Mesenchymal stem cell (in vitro differentiated cells and primary cell): Measurements from ENCODE around the gene PSMD8.

Experiments used
- DNase-seq: peaks from one replicate; pipeline ENCODE4 v3.0.0-alpha.2; 2013
- H2AFZ ChIP-seq: one replicate; pipeline ENCODE4 v1.6.1; 2013; ENCODE audit warnings: low read depth, mild to moderate bottlenecking, control low read depth, inconsistent platforms, low read length, moderate library complexity
- H2AK5ac ChIP-seq: 2 replicates; pipeline ENCODE4 v1.6.1; 2013; ENCODE audit warnings: low read length, moderate library complexity, mild to moderate bottlenecking, inconsistent platforms; ENCODE audit not compliant: severe bottlenecking
- H2BK120ac ChIP-seq: one replicate; pipeline ENCODE4 v1.6.1; 2013; ENCODE audit warnings: low read depth, mild to moderate bottlenecking, inconsistent platforms, low read length, moderate library complexity
- H2BK12ac ChIP-seq, 2 experiments: one replicate each; pipeline ENCODE4 v1.6.1; 2013; ENCODE audit warnings: inconsistent platforms in 2 of 2, low read length in 2 of 2, mild to moderate bottlenecking in 2 of 2, moderate library complexity in 2 of 2, control low read depth in 1 of 2
- H2BK15ac ChIP-seq: one replicate; pipeline ENCODE4 v1.6.1; 2013; ENCODE audit warnings: mild to moderate bottlenecking, low read depth, inconsistent platforms; ENCODE audit not compliant: poor library complexity, severe bottlenecking
- H2BK5ac ChIP-seq: 2 replicates; pipeline ENCODE4 v1.6.1; 2013; ENCODE audit warnings: low read depth, mild to moderate bottlenecking, low read length, control low read depth, inconsistent platforms; ENCODE audit not compliant: poor library complexity, severe bottlenecking
- H3K14ac ChIP-seq, 2 experiments: one replicate each; pipeline ENCODE4 v1.6.1; 2013; ENCODE audit warnings: inconsistent platforms in 2 of 2, low read length in 2 of 2, control low read depth in 1 of 2, mild to moderate bottlenecking in 1 of 2, moderate library complexity in 1 of 2
- H3K18ac ChIP-seq, 2 experiments: one replicate each; pipeline ENCODE4 v1.6.1; 2013; ENCODE audit warnings: inconsistent platforms in 2 of 2, low read length in 2 of 2, control low read depth in 1 of 2, low read depth in 1 of 2, mild to moderate bottlenecking in 1 of 2
- H3K23ac ChIP-seq, 2 experiments: one replicate each; pipeline ENCODE4 v1.6.1; 2013; ENCODE audit warnings: inconsistent platforms in 2 of 2, low read length in 2 of 2, mild to moderate bottlenecking in 2 of 2, moderate library complexity in 2 of 2, control low read depth in 1 of 2
- H3K27ac ChIP-seq: 2 replicates; pipeline ENCODE4 v1.5.1; 2013; ENCODE audit warnings: mild to moderate bottlenecking, moderate library complexity, low read length, control low read depth, inconsistent platforms; ENCODE audit not compliant: poor library complexity, severe bottlenecking
- H3K27me3 ChIP-seq, 2 experiments: 2 replicates each; pipeline versions ENCODE4 v1.6.1 to v1.7.0; 2013; ENCODE audit warnings: low read length in 2 of 2, mild to moderate bottlenecking in 2 of 2, moderate library complexity in 2 of 2, control low read depth in 1 of 2, inconsistent platforms in 1 of 2; ENCODE audit not compliant: control insufficient read depth in 1 of 2, insufficient read depth in 1 of 2
- H3K36me3 ChIP-seq, 2 experiments: 2 replicates each; pipeline versions ENCODE4 v1.6.1 to v1.7.0; 2013; ENCODE audit warnings: low read length in 2 of 2, control low read depth in 1 of 2, inconsistent platforms in 1 of 2, low read depth in 1 of 2, mild to moderate bottlenecking in 1 of 2; ENCODE audit not compliant: insufficient read depth in 2 of 2, control insufficient read depth in 1 of 2
- H3K4ac ChIP-seq, 2 experiments: one replicate each; pipeline ENCODE4 v1.6.1; 2013; ENCODE audit warnings: inconsistent platforms in 2 of 2, low read length in 2 of 2, mild to moderate bottlenecking in 2 of 2, moderate library complexity in 2 of 2, control low read depth in 1 of 2, low read depth in 1 of 2
- H3K4me1 ChIP-seq: 2 replicates; pipeline ENCODE4 v1.6.1; 2013; ENCODE audit warnings: low read depth, low read length, control low read depth; ENCODE audit not compliant: control insufficient read depth, insufficient read depth
- H3K4me2 ChIP-seq: 2 replicates; pipeline ENCODE4 v1.6.1; 2013; ENCODE audit warnings: low read length, mild to moderate bottlenecking, inconsistent platforms; ENCODE audit not compliant: poor library complexity, severe bottlenecking
- H3K4me3 ChIP-seq, 2 experiments: 2 replicates each; pipeline versions ENCODE4 v1.5.1 to v1.7.0; 2013; ENCODE audit warnings: low read length in 2 of 2, mild to moderate bottlenecking in 2 of 2, control low read depth in 1 of 2, low read depth in 1 of 2; ENCODE audit not compliant: insufficient read depth in 1 of 2
- H3K79me1 ChIP-seq: replicated peaks from 2 replicates; pipeline ENCODE4 v1.6.1; 2013; ENCODE audit warnings: mild to moderate bottlenecking, control low read depth, low read length, inconsistent platforms; ENCODE audit not compliant: poor library complexity, severe bottlenecking
- H3K9ac ChIP-seq: 2 replicates; pipeline ENCODE4 v1.7.0; 2013; ENCODE audit warnings: mild to moderate bottlenecking, low read length, moderate library complexity
- H3K9me3 ChIP-seq: 2 replicates; pipeline ENCODE4 v1.7.0; 2013; ENCODE audit warnings: mild to moderate bottlenecking, low read length; ENCODE audit not compliant: control insufficient read depth
- H4K8ac ChIP-seq: one replicate; pipeline ENCODE4 v1.6.1; 2013; ENCODE audit warnings: inconsistent platforms, mild to moderate bottlenecking, low read length, moderate library complexity
- H4K91ac ChIP-seq: one replicate; pipeline ENCODE4 v1.6.1; 2013; ENCODE audit warnings: mild to moderate bottlenecking, low read length, inconsistent platforms
- WGBS: methylation state at CpG from one replicate; pipeline ENCODE4 v1.1.7; 2013; ENCODE audit warnings: mixed read lengths; 5-methylcytosine and 5-hydroxymethylcytosine counted together

Gene PSMD8

GRCh38 chr19:38381138-38381537 is 6.8 kb downstream of the PSMD8 start:
- Histone ChIP-seq H4K91ac (no peak overlapping the region), H4K8ac (no peak overlapping the region)

DNA sequence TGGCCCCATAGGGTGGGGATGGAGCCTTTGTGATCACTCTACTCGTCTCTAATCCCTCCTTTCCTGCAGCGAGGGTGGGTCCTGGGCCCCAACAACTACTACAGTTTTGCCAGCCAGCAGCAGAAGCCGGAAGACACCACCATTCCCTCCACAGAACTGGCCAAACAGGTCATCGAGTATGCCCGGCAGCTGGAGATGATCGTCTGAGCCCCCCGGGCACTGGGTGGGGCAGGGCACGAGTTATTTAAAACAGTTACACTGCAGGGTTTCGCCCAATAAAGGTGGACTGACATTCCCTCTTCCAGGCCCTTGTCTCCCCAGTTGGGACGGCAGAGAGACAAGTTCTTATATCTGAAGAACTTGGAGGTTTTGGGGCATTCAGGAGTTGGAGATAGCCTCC is 8.8 kb downstream of the PSMD8 start:
- H3K27ac ChIP-seq: no peak overlapping the region
- H2BK5ac ChIP-seq: no peak overlapping the region
- peaks cover 22% of the 10 kb centered on the region for H3K4me1 ChIP-seq
- H2BK120ac ChIP-seq: no peak overlapping the region
- no peak overlapping the region for H3K4ac ChIP-seq
- no peak overlapping the region for H2AK5ac ChIP-seq
- no peak overlapping the region for H3K23ac ChIP-seq
- H4K8ac ChIP-seq: no peak overlapping the region
- H3K18ac ChIP-seq: no peak overlapping the region
- no peak overlapping the region for H3K4me2 ChIP-seq
- no peak overlapping the region for H4K91ac ChIP-seq
- WGBS: 97% methylated on average over 10 of the region's 10 CpGs
- H2BK15ac ChIP-seq: no peak overlapping the region
- H3K36me3 ChIP-seq: peaks cover 64 to 77% of the 10 kb centered on the region in 2 experiments
- H3K79me1 ChIP-seq: peaks cover 54% of the 10 kb centered on the region
- no peak overlapping the region for H2AFZ ChIP-seq
- H3K27me3 ChIP-seq: no peaks in the 10 kb centered on the region
- no peak overlapping the region for H3K14ac ChIP-seq
- no peak overlapping the region for H3K9ac ChIP-seq
- no peaks in the 10 kb centered on the region for H3K9me3 ChIP-seq
- H2BK12ac ChIP-seq: no peak overlapping the region
- no peak overlapping the region for H3K4me3 ChIP-seq
- DNase-seq: no peak

More at GRCh38 chr19:38381138-38381537, 6.8 kb downstream of the PSMD8 start:
- no peak overlapping the region for H2BK15ac ChIP-seq
- H2BK120ac ChIP-seq: no peak overlapping the region
- no peak overlapping the region for H3K4me3 ChIP-seq
- no peaks in the 10 kb centered on the region for H3K9me3 ChIP-seq
- no peak overlapping the region for H2BK12ac ChIP-seq
- DNase-seq: no peak
- H2AFZ ChIP-seq: no peak overlapping the region
- H3K18ac ChIP-seq: no peak overlapping the region
- no peak overlapping the region for H2AK5ac ChIP-seq
- no peak overlapping the region for H3K4ac ChIP-seq
- no peak overlapping the region for H3K23ac ChIP-seq
- peaks cover 52% of the 10 kb centered on the region for H3K79me1 ChIP-seq
- peaks cover 15% of the 10 kb centered on the region for H3K4me1 ChIP-seq
- H3K36me3 ChIP-seq: peaks cover 83 to 86% of the 10 kb centered on the region in 2 experiments
- H2BK5ac ChIP-seq: no peak overlapping the region
- no peak overlapping the region for H3K27ac ChIP-seq
- H3K4me2 ChIP-seq: no peak overlapping the region
- H3K14ac ChIP-seq: no peak overlapping the region
- WGBS: 94% methylated on average over 8 of the region's 9 CpGs
- H3K27me3 ChIP-seq: no peaks in the 10 kb centered on the region
- H3K9ac ChIP-seq: no peak overlapping the region

GRCh38 chr19:38383743-38384142 is 9.4 kb downstream of the PSMD8 start:
- Histone ChIP-seq H2BK5ac (no peak overlapping the region), H4K8ac (no peak overlapping the region), H3K14ac (no peak overlapping the region), H3K23ac (no peak overlapping the region), H2AFZ (no peak overlapping the region), H2AK5ac (no peak overlapping the region), H4K91ac (no peak overlapping the region), H2BK120ac (no peak overlapping the region), H3K18ac (no peak overlapping the region), H3K79me1 (peaks cover 55% of the 10 kb centered on the region), H3K36me3 (peaks cover 63 to 77% of the 10 kb centered on the region in 2 experiments), H3K4me2 (no peak overlapping the region), H2BK15ac (no peak overlapping the region), H3K27ac (no peak overlapping the region), H3K4me1 (peaks cover 23% of the 10 kb centered on the region), H3K27me3 (no peaks in the 10 kb centered on the region), H3K9me3 (no peaks in the 10 kb centered on the region), H2BK12ac (no peak overlapping the region), H3K4me3 (no peak overlapping the region), H3K9ac (no peak overlapping the region), H3K4ac (no peak overlapping the region)
- WGBS: 94% methylated on average over 2 of the region's 2 CpGs
- DNase-seq: no peak

DNA sequence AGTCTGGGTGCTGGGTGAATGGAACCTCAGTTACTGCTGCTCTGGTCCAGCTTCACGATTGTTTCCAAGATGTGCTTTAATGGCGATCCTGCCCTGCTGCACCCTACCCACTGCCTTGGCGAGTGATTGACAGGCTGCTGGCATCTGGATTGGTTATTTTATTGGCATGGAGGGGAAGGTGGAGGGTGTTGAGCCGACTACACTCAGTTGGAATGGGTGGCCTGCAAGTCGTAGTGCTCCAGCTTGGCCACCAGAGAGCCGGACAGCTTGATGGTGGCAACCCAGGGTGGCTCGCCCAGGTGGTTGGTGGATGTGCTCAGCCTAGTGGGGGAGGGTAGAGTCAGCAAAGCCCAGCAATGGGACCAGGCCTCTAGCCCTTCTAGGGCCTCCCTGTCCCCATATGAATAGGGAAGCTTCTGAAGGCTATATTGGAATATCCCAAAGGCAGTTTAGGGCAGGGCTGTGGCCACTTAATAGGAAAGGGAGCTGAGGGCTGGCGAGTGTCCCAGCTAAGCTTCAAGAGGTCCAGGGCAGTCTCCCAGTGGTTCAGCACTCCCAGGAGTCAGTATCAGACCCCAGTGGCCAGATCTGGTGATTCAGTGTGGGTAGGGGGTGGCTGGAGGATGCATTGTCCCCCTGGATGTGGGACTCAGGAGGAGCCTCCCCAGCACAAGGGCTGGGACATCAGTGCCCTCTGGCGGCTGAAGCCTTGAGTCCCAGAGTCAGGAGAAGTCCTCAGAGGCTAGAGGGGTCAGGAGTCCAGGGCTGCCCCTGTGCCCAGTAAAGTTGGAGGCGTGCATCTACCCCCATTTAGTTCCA is 10.0 kb downstream of the PSMD8 start:
- Histone ChIP-seq H3K36me3 (peaks cover 57 to 72% of the 10 kb centered on the region in 2 experiments), H3K14ac (no peak overlapping the region), H3K27ac (no peak overlapping the region), H3K4me3 (no peak overlapping the region), H3K4ac (no peak overlapping the region), H2BK15ac (no peak overlapping the region), H2AFZ (no peak overlapping the region), H3K18ac (no peak overlapping the region), H3K9me3 (no peaks in the 10 kb centered on the region), H2BK120ac (no peak overlapping the region), H3K4me1 (peaks cover 27% of the 10 kb centered on the region), H3K9ac (no peak overlapping the region), H2BK5ac (no peak overlapping the region), H4K91ac (no peak overlapping the region), H2AK5ac (no peak overlapping the region), H3K27me3 (no peaks in the 10 kb centered on the region), H3K4me2 (no peak overlapping the region), H2BK12ac (peak overlapping the region in 1 of 2 experiments; percentile 34), H3K23ac (no peak overlapping the region), H4K8ac (no peak overlapping the region), H3K79me1 (peaks cover 51% of the 10 kb centered on the region)
- 80% methylated on average over 10 of the region's 10 CpGs for WGBS
- DNase-seq: peak; percentile 48
